Measurements from ENCODE around the gene SMS.
A peak's percentile ranks its signal among the peaks of the same experiment; 100 is the strongest.

SMS gene

DNA sequence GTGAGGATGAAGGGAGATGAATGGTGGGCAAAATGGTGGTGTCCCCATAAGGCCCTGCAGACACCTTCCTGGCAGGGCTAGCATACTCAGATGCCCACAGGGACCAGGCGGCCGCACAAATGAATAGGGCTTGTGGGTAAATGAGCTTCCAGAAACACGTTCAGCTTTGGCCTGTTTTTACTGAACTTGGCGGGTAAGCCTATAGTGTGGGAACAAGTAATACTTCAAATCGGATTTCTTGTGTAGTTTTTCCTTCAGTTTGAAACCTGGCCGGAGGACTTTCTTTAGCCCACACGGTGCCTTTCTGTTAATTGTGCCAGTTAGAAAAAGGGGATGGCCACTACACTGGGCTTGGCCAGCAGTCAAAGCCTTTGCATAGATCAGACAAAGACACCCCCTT is 22.8 kb downstream of the SMS start:
- no peak for TF ChIP-seq FOXP2 (optimal IDR thresholded peaks at IDR 0.05; ENCODE audit: control extremely low read depth, extremely low read length, insufficient read depth)
- no peak overlapping the region for H3K9ac ChIP-seq (ENCODE audit: insufficient read length)
- H3K9me3 ChIP-seq (ENCODE audit: low read depth, low read length) = no peaks in the 10 kb centered on the region
- H3K27ac ChIP-seq = peak overlapping the region; percentile 44; the same call in 1 of the 2 replicates
- no peak overlapping the region for H3K4me3 ChIP-seq
- DNase-seq (ENCODE audit: low read depth, low spot score) = no peak
- H3K36me3 ChIP-seq (ENCODE audit: insufficient read depth, low read length) = peaks cover 3% of the 10 kb centered on the region; the same call in 1 of the 2 replicates

DNA sequence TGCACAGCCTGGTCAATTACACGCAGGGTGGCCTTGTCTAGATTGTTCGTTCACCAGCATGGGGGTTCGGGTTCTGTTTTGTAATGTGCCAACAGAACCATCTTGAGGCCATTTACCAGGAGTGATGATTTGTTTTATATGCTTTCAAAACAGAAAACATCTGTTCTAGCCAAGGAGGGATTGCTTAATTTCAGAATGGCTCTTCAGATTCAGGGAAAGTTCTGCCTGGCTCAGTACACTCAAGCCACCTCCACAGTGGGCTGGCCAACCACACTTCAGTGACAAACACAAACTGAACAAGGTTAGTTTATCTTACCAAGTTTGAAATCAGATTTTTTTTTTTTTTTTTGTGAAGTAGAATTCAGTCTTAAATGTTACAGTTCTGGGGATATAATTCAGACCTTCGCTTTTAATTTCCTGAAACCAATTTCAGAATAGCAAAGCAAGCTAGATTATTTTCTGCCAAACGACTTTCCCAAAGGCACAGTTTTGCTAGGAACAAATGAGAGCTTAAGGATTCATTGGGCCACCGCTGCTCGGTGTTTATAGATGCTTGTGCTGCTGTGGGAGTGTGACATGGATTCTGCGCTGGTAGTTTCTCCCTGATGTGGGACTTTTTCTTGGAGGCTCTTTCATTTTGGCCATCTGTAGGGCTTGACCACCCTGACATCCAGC is 23.4 kb downstream of the SMS start:
- Histone ChIP-seq H3K36me3 (ENCODE audit: insufficient read depth, low read length) (peaks cover 3% of the 10 kb centered on the region; the same call in 1 of the 2 replicates), H3K4me3 (no peak overlapping the region), H3K9me3 (ENCODE audit: low read depth, low read length) (no peaks in the 10 kb centered on the region), H3K27ac (peak overlapping the region; percentile 44; the same call in 1 of the 2 replicates), H3K9ac (ENCODE audit: insufficient read length) (no peak overlapping the region)
- no peak for TF ChIP-seq POLR2AphosphoS5 (IDR thresholded peaks at IDR 0.05; ENCODE audit: borderline replicate concordance, low read depth, low read length)
- TF ChIP-seq EZH2 (IDR thresholded peaks at IDR 0.05) = no peak
- no peak for TF ChIP-seq FOXP2 (optimal IDR thresholded peaks at IDR 0.05; ENCODE audit: control extremely low read depth, extremely low read length, insufficient read depth)
- DNase-seq (ENCODE audit: low read depth, low spot score) = no peak

DNA sequence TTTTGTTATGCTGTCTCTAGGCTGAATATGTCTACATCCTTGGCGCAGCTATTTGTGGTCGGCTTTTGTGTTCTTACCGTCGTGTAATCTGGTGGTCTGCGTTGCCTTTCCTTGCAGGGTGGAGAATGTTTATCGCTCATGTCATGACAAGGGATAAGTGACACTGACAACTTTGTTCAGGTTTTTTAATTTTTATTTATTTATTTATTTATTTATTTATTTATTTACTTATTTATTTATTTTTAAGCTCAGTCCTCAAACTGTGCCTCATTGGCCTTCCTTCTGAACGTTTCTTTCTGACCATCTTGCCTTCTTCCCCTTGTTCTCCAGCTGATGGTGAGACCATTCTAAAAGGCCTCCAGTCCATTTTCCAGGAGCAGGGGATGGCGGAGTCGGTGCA is 26.4 kb downstream of the SMS start:
- H3K4me3 ChIP-seq = no peak overlapping the region
- H3K9me3 ChIP-seq (ENCODE audit: low read depth, low read length) = no peaks in the 10 kb centered on the region
- DNase-seq (ENCODE audit: low read depth, low spot score) = no peak
- H3K27ac ChIP-seq = no peak overlapping the region
- peaks cover 3% of the 10 kb centered on the region; the same call in 1 of the 2 replicates for H3K36me3 ChIP-seq (ENCODE audit: insufficient read depth, low read length)
- no peak for TF ChIP-seq POLR2AphosphoS5 (IDR thresholded peaks at IDR 0.05; ENCODE audit: borderline replicate concordance, low read depth, low read length)
- no peak for TF ChIP-seq FOXP2 (optimal IDR thresholded peaks at IDR 0.05; ENCODE audit: control extremely low read depth, extremely low read length, insufficient read depth)
- TF ChIP-seq EZH2 (IDR thresholded peaks at IDR 0.05) = no peak
- no peak overlapping the region for H3K9ac ChIP-seq (ENCODE audit: insufficient read length)

DNA sequence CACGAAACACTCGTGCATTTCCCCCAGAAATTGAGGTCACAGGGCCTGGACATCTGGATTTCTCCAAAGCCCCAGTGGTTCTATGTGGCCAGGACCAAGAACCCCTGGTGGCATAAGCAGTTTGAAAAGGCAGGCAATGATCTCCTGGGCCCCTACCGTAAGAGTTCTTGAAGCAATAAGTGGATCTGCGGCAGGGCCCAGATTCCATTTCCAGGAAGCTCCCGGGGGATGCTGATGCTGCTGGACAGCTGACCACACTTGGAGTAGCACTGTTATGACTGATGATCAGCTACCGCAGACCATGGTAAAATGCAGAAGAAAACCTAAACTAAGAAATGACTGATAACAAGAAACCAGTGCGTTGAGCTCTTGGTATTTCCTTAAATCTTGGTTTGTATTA is 27.8 kb downstream of the SMS start:
- Histone ChIP-seq H3K4me3 (no peak overlapping the region), H3K36me3 (ENCODE audit: insufficient read depth, low read length) (peaks cover 3% of the 10 kb centered on the region; the same call in 1 of the 2 replicates), H3K9ac (ENCODE audit: insufficient read length) (no peak overlapping the region), H3K9me3 (ENCODE audit: low read depth, low read length) (no peaks in the 10 kb centered on the region), H3K27ac (no peak overlapping the region)
- TF ChIP-seq POLR2AphosphoS5 (IDR thresholded peaks at IDR 0.05; ENCODE audit: borderline replicate concordance, low read depth, low read length) = no peak
- TF ChIP-seq FOXP2 (optimal IDR thresholded peaks at IDR 0.05; ENCODE audit: control extremely low read depth, extremely low read length, insufficient read depth) = no peak
- TF ChIP-seq EZH2 (IDR thresholded peaks at IDR 0.05) = no peak
- no peak for DNase-seq (ENCODE audit: low read depth, low spot score)

DNA sequence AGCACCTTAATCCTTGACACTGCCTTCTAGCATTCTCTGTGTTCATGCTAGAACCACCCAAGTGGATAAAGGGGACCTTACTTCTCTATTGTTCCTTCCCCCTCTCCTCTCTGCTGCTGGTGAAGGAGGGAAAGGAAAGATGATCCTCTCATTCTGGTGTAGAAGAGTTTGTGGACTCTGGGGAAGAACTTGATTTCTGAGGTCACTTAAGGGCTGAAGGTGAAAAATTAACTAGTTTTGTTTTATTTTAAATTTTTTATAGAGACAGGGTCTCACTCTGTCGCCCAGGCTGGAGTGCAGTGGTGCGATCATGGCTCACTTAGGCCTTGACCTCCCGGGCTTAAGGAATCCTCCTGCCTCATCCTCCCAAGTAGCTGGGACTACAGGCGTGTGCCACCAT is 29.8 kb downstream of the SMS start:
- Histone ChIP-seq H3K9me3 (ENCODE audit: low read depth, low read length) (no peaks in the 10 kb centered on the region), H3K36me3 (ENCODE audit: insufficient read depth, low read length) (peaks cover 6% of the 10 kb centered on the region; the same call in 1 of the 2 replicates), H3K27ac (no peak overlapping the region), H3K4me3 (no peak overlapping the region), H3K9ac (ENCODE audit: insufficient read length) (no peak overlapping the region)
- TF ChIP-seq EZH2 (IDR thresholded peaks at IDR 0.05) (no peak), FOXP2 (optimal IDR thresholded peaks at IDR 0.05; ENCODE audit: control extremely low read depth, extremely low read length, insufficient read depth) (no peak), POLR2AphosphoS5 (IDR thresholded peaks at IDR 0.05; ENCODE audit: borderline replicate concordance, low read depth, low read length) (no peak)
- DNase-seq (ENCODE audit: low read depth, low spot score) = no peak

DNA sequence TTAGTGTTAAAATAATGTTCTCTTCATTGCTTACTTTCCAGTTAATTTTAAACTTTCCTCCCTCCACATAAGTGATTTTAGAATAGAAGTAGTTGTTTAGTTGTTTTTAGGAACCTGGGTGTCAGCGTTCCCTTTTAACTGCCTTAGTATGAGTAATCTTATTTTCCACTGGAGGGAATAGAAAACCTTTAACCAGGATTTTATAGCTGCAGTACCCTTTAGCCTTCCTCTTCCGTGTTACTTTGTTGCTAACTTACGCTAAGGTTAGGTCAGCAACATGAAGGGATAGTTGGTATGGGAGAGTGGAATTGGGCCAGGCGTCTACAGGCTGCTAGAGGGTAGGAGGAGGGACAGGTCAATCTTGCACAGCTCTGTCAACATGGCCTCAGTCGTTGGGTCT is 31.5 kb downstream of the SMS start:
- no peak overlapping the region for H3K9ac ChIP-seq (ENCODE audit: insufficient read length)
- no peak for DNase-seq (ENCODE audit: low read depth, low spot score)
- peaks cover 16% of the 10 kb centered on the region for H3K36me3 ChIP-seq (ENCODE audit: insufficient read depth, low read length)
- TF ChIP-seq FOXP2 (optimal IDR thresholded peaks at IDR 0.05; ENCODE audit: control extremely low read depth, extremely low read length, insufficient read depth) (no peak), EZH2 (IDR thresholded peaks at IDR 0.05) (no peak), POLR2AphosphoS5 (IDR thresholded peaks at IDR 0.05; ENCODE audit: borderline replicate concordance, low read depth, low read length) (no peak)
- no peaks in the 10 kb centered on the region for H3K9me3 ChIP-seq (ENCODE audit: low read depth, low read length)
- H3K27ac ChIP-seq = no peak overlapping the region
- H3K4me3 ChIP-seq = no peak overlapping the region

DNA sequence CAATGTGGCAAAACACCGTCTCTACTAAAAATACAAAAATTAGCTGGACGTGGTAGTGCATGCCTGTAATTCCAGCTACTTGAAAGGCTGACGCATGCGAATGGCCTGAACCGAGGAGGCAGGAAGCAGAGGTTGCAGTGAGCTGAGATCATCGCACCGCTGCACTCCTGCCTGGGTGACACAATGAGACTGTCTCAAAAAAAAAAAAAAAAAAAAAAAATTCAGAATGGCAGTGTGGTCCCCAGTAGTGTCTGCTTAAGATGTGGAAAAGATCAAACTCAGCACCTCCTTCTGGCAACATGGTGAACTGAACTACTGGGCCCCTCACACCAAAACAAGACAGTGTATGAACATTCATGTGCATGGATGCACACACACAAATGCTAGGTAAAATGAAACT is 32.2 kb downstream of the SMS start:
- no peak for DNase-seq (ENCODE audit: low read depth, low spot score)
- Histone ChIP-seq H3K9ac (ENCODE audit: insufficient read length) (no peak overlapping the region), H3K4me3 (no peak overlapping the region), H3K36me3 (ENCODE audit: insufficient read depth, low read length) (peaks cover 17% of the 10 kb centered on the region), H3K9me3 (ENCODE audit: low read depth, low read length) (no peaks in the 10 kb centered on the region), H3K27ac (no peak overlapping the region)
- TF ChIP-seq POLR2AphosphoS5 (IDR thresholded peaks at IDR 0.05; ENCODE audit: borderline replicate concordance, low read depth, low read length) = no peak
- no peak for TF ChIP-seq EZH2 (IDR thresholded peaks at IDR 0.05)
- no peak for TF ChIP-seq FOXP2 (optimal IDR thresholded peaks at IDR 0.05; ENCODE audit: control extremely low read depth, extremely low read length, insufficient read depth)

DNA sequence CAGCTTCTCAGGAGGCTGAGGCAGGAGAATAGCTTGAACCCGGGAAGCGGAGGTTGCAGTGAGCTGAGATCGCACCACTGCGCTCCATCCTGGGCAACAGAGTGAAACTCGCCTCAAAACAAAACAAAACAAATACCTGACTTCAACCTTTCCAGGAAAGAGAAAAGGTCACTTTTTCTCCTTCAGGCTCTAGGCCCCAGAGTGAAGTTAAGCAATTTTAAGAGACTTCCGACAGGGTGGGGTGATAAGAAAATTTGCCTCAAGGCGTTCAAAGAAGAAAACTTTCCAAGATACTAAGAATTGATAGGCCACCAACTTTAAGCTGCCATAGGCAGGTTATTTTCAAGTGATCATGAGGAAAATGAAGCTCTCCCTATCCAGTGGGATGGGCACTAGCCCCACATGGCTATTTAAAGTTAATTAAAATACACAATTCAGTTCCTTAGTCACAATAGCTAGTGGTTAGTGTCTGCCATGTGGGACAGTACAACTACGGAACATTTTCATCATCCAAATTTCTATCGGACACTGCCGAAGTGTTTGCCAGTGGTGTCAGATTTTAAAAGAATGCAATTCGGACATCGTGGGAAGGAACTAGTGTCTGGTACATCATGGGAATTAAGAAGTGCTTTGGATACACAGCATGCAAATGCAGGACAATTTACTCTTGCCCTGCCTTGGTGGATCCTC is 33.0 kb downstream of the SMS start:
- Histone ChIP-seq H3K27ac (no peak overlapping the region), H3K9me3 (ENCODE audit: low read depth, low read length) (no peaks in the 10 kb centered on the region), H3K4me3 (no peak overlapping the region), H3K9ac (ENCODE audit: insufficient read length) (no peak overlapping the region), H3K36me3 (ENCODE audit: insufficient read depth, low read length) (peaks cover 24% of the 10 kb centered on the region)
- TF ChIP-seq POLR2AphosphoS5 (IDR thresholded peaks at IDR 0.05; ENCODE audit: borderline replicate concordance, low read depth, low read length) (no peak), EZH2 (IDR thresholded peaks at IDR 0.05) (no peak), FOXP2 (optimal IDR thresholded peaks at IDR 0.05; ENCODE audit: control extremely low read depth, extremely low read length, insufficient read depth) (no peak)
- no peak for DNase-seq (ENCODE audit: low read depth, low spot score)

Measured in SK-N-MC (cell line).